Brain microvascular endothelial cell (primary cell): ENCODE measurements around the gene SLC12A9.

Experiments used
- DNase-seq: peaks from one replicate; pipeline ENCODE4 v3.0.0-alpha.2; 2020
- H3K27ac ChIP-seq: fragments of 250-450 bp; sonication (Bioruptor Pico); 2 replicates; pipeline ENCODE4 v1.5.1; 2020; ENCODE audit warnings: mild to moderate bottlenecking, moderate library complexity
- H3K27me3 ChIP-seq: fragments of 250-450 bp; sonication (Bioruptor Pico); replicated peaks from 2 replicates; pipeline ENCODE4 v1.5.1; 2020; ENCODE audit warnings: mild to moderate bottlenecking
- H3K36me3 ChIP-seq: fragments of 250-450 bp; sonication (Bioruptor Pico); replicated peaks from 2 replicates; pipeline ENCODE4 v1.5.1; 2020; ENCODE audit warnings: mild to moderate bottlenecking
- H3K4me3 ChIP-seq: 2 replicates; pipeline ENCODE4 v1.5.1; 2011; ENCODE audit warnings: low read depth, mild to moderate bottlenecking, control low read depth, low read length, moderate library complexity
- in situ Hi-C: cut with HindIII; loops from 2 replicates; pipeline ENCODE4 v1.10.0; 2017; ENCODE audit warnings: low sequenced_read_pairs, low pct_ligation_motif_present
- TF ChIP-seq, protein P1 (sequence below): IDR thresholded peaks from 2 replicates; pipeline ENCODE4 v1.5.1; 2011; ENCODE audit warnings: low read depth, mild to moderate bottlenecking, moderate library complexity, low read length, control low read depth, inconsistent platforms; ENCODE audit errors: missing control alignments

Gene SLC12A9

DNA sequence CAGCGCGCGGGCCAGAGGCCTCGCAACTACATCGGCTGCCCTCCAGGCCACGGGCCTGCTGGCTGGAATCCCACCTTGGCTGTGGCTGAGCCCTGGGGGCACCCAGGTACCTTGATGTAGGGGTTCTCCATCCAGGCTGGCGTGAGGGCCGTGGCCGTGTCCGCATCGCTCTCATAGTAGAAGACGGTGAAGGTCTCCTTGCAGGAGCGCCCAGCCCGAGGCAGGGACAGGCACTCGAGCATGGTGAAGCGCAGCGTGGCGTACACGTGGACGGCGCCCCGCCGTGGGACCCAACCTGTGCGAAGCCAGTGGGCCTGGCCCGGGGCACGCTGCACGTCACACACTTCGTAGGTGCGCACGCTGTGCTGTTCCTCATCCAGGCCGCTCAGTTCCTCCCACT, 29.0 kb upstream of the SLC12A9 start:
- in situ Hi-C loops: no loop called here
- DNase-seq: no peak
- Histone ChIP-seq H3K4me3 (no peak overlapping the region), H3K36me3 (peaks cover 43% of the 10 kb centered on the region), H3K27me3 (no peaks in the 10 kb centered on the region), H3K27ac (no peak overlapping the region)
- TF ChIP-seq, protein P1, sequence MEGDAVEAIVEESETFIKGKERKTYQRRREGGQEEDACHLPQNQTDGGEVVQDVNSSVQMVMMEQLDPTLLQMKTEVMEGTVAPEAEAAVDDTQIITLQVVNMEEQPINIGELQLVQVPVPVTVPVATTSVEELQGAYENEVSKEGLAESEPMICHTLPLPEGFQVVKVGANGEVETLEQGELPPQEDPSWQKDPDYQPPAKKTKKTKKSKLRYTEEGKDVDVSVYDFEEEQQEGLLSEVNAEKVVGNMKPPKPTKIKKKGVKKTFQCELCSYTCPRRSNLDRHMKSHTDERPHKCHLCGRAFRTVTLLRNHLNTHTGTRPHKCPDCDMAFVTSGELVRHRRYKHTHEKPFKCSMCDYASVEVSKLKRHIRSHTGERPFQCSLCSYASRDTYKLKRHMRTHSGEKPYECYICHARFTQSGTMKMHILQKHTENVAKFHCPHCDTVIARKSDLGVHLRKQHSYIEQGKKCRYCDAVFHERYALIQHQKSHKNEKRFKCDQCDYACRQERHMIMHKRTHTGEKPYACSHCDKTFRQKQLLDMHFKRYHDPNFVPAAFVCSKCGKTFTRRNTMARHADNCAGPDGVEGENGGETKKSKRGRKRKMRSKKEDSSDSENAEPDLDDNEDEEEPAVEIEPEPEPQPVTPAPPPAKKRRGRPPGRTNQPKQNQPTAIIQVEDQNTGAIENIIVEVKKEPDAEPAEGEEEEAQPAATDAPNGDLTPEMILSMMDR: no peak

- H3K27ac ChIP-seq: no peak overlapping the region
These were observed 27.9 kb upstream of the SLC12A9 start for GRCh38 chr7:100824499-100825214.

GRCh38 chr7:100825215-100825671, 27.3 kb upstream of the SLC12A9 start:
- in situ Hi-C loops: loop anchor here (25.0 kb wide), 1 partner anchor 113 kb away; the partner anchor contains the start of genes EPO and POP7
- Histone ChIP-seq H3K27me3 (no peaks in the 10 kb centered on the region), H3K36me3 (peaks cover 28% of the 10 kb centered on the region), H3K4me3 (peak overlapping the region; percentile 72), H3K27ac (no peak overlapping the region)
- DNase-seq: no peak
- TF ChIP-seq, protein P1: no peak

More at GRCh38 chr7:100824499-100825214, 27.9 kb upstream of the SLC12A9 start:
- Histone ChIP-seq H3K4me3 (peak overlapping the region; percentile 72), H3K27me3 (no peaks in the 10 kb centered on the region), H3K36me3 (peaks cover 32% of the 10 kb centered on the region)
- TF ChIP-seq, protein P1: no peak
- in situ Hi-C loops: loop anchor here (25.0 kb wide), 1 partner anchor 112 kb away; the partner anchor contains the start of genes EPO and POP7
- no peak for DNase-seq

GRCh38 chr7:100825751-100826513, 26.6 kb upstream of the SLC12A9 start:
- Histone ChIP-seq H3K4me3 (peak overlapping the region; percentile 72), H3K36me3 (peaks cover 26% of the 10 kb centered on the region), H3K27ac (no peak overlapping the region), H3K27me3 (no peaks in the 10 kb centered on the region)
- in situ Hi-C loops: loop anchor here (25.0 kb wide), 1 partner anchor 114 kb away; the partner anchor contains the start of genes EPO and POP7
- peak; percentile 17 for DNase-seq
- TF ChIP-seq, protein P1: peak; percentile 62

DNA sequence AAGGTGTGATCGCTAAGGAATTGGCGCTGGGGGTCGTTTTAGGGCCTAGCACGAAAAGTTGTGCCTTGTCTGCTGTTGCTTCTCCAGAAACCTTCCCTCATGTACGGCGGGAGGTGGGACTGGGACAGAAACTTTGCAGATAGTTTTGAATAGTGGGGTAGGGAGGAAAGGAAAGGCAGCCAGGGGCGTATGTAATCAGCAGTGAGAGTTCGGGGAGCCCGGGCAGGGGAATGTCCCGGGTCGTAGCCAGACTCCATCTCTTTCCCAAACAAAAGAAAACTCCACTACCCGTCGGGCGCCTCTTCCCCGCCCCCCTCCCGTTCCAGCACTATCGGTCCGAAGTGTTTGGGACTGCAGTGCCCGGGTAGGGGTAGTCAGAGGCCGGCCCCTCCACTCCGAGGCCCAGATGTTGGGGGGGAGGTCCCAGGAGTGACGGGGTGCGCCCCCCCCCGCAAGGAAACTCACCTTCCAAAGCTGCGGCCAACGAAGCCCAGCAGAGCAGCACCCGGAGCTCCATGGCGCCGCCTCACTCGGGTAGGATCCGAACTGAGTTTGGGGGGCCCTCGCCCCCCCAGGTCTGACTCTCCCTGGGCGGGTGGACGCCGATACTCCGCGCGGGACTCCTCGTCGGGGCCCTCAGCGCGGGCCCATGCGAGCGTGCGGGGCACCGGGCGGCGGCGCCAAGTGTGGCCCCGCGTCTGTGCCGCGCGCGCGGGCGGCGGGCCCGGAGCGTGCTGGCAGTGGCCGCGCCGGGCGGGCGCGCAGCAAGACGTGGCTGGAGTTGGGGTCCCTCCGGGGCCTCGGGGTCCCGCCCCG, 25.8 kb upstream of the SLC12A9 start:
- TF ChIP-seq, protein P1: no peak
- Histone ChIP-seq H3K27ac (no peak overlapping the region), H3K36me3 (peaks cover 21% of the 10 kb centered on the region), H3K4me3 (peak overlapping the region; percentile 72), H3K27me3 (no peaks in the 10 kb centered on the region)
- DNase-seq: peak; percentile 7
- in situ Hi-C loops: loop anchor here (25.0 kb wide), 1 partner anchor 114 kb away; the partner anchor contains the start of genes EPO and POP7
